Omental fat pad (tissue), 4 donors: Measurements from ENCODE around the gene GNL2. TPM values are rescaled to one million over a fixed set of nuclear protein-coding genes. Genes with fewer than 3 reads are reported as not detected.
"Not testable (repeated sequence)": the region's sequence is repeated elsewhere in the genome, so short reads cannot be mapped to it uniquely, and the experiment has no call there.

Experiments used
- ATAC-seq: fragments of 150-250 bp; one replicate; pipeline ENCODE4 v1.9.1; 2016; ENCODE audit warnings: mild to moderate bottlenecking, moderate library complexity; ENCODE audit not compliant: low FRiP score
- DNase-seq: peaks from one replicate; pipeline ENCODE4 v3.0.0-alpha.2; 2019; ENCODE audit warnings: low spot score
- CTCF ChIP-seq, 3 donors: fragments of 450-650 bp; IDR thresholded peaks; one replicate each; pipeline ENCODE4 v1.5.1; 2016 to 2017; ENCODE audit warnings: antibody characterized with exemption in 3 of 3, mild to moderate bottlenecking in 3 of 3, moderate library complexity in 2 of 3
- total RNA-seq, 4 donors: library from RNA; depleted of rRNA; stranded (reverse); fragments of >200 nt; gene quantifications; one replicate each; pipeline ENCODE4 v1.1.0, GENCODE V29; 2016

GNL2 gene
- total RNA-seq, 4 donors from 2014 or later, result 39.6 to 142 (median 48.1) TPM

GRCh38 chr1:37549341-37549740 lies 46.4 kb downstream of the GNL2 start:
- TF ChIP-seq CTCF (IDR thresholded peaks at IDR 0.05), result no peak
- ATAC-seq (no peak), DNase-seq (no peak)

GRCh38 chr1:37545019-37545418 lies 50.7 kb downstream of the GNL2 start:
- no peak for TF ChIP-seq CTCF (IDR thresholded peaks at IDR 0.05)
- ATAC-seq (no peak), DNase-seq (no peak)

DNA sequence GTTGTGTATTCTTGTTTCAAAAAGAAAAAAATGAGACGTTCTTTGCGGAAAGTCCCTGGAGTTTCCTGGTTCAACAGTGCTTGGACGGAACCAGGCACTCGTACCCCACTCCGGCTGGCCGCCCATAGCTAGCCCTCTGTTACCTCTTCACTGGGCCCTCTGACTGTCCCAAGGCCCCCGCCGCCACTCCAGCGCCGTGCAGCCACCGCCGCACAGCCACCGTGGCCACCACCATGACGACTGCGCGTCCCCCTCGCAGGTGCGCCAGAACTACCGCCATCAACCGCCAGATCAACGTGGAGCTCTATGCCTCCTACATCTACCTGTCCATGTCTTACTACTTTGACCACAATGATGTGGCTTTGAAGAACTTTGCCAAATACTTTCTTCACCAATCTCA lies 51.2 kb downstream of the GNL2 start:
- no peak for DNase-seq
- no peak for ATAC-seq
- TF ChIP-seq CTCF (IDR thresholded peaks at IDR 0.05), result no peak

DNA sequence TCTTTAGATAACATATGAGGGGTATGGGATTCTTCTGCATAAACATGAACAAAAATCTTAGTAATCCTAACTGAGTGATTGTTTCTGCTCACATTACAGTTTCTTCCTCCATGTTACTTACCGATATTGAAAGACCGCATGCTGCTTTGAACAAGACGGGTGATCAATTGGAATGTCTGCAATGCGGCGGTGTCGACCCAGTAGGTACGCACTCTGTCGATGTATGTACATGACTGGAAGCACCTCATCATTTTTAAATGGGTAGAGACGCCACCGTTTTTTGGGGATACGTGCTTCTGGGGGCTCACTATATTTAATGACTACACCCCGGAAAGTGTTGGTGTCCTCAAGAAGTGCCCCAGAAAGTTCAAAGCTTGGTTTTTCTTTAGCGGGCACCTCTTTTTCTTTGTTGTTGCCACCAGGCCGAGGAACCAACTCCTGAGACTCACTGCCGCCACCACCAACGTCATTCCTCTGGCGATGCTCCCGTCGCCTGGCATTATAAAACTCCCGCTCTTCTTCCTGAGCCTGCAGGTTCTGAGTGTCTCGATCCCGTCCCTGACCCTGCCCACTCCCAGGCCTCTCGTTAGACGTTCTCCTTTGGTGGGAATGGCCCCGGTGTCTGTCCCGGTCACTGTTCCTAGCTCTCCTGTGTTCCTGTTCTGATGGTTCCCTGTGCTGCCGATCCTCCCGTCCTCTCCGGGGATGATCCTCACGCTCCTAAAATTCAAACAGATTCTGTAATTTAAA lies 55.5 kb downstream of the GNL2 start:
- DNase-seq (no peak), ATAC-seq (no peak)
- no peak for TF ChIP-seq CTCF (IDR thresholded peaks at IDR 0.05)

GRCh38 chr1:37539154-37539553 lies 56.6 kb downstream of the GNL2 start:
- ATAC-seq, result not testable (repeated sequence)

GRCh38 chr1:37537378-37537777 lies 58.4 kb downstream of the GNL2 start:
- no peak for ATAC-seq
- no peak for TF ChIP-seq CTCF (IDR thresholded peaks at IDR 0.05)

More at GRCh38 chr1:37539154-37539553, 56.6 kb downstream of the GNL2 start:
- not testable (repeated sequence) for DNase-seq

DNA sequence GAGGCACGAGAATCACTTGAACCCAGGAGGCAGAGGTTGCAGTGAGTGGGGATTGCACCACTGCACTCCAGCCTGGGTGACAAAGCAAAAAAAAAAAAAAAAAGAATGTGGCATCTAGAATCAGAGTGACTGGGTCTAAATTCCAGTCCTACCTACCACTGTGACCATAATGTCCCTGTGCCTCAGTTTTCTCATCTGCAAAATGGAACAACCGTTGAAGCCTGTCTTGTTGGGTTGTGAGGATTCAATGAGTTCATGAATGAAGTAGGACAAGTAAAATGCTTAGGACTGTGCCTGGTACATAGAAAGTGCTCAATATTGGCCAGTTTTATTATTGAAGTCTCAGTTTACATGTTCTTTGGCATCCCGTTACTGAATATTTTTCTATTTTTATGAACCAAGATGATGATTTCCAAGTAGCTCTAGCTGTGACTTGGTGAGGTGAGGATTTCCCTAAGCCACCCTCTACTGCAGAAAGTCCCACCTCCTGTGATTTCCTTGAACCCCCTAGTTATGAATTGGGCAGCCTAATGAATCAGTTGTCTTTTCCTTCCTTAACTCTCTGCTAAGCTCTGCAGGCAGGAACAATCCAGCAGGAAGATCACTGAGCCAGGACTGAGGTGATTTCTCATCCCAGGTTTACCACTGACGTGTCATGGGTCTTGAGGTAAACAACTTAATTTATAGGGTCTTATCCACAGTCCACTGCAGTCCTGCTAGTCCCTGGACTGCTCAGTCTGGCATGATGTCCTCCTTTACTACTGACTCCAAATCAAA lies 62.2 kb downstream of the GNL2 start:
- ATAC-seq, result no peak
- no peak for DNase-seq
- TF ChIP-seq CTCF (IDR thresholded peaks at IDR 0.05), result no peak

More at GRCh38 chr1:37537378-37537777, 58.4 kb downstream of the GNL2 start:
- DNase-seq, result no peak

- ATAC-seq, DNase-seq: not testable (repeated sequence)
Observed at GRCh38 chr1:37532418-37533156, 63.1 kb downstream of the GNL2 start.

DNA sequence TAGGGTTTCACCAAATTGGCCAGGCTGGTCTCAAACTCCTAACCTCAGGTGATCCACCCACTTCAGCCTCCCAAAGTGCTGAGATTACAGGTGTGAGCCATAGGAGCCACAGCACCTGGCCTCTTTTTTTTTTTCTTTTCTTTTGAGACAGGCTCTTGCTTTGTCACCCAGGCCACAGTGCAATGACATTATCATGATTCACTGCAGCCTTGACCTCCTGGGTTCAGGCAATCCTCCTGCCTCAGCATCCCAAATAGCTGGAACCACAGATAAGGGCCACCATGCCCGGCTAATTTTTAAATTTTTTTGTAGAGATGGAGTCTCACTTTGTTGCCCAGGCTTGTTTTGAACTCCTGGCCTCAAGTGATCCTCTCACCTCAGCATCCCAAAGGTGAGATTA lies 65.8 kb downstream of the GNL2 start:
- ATAC-seq, DNase-seq: not testable (repeated sequence)
